Trophoblast cell (in vitro differentiated cells and primary cell): ENCODE measurements around the gene RAI1.

ENCODE experiments used
- DNase-seq, 2 donors: peaks; one replicate each; pipeline ENCODE4 v3.0.0-alpha.2; 2016
- H2AFZ ChIP-seq: 2 replicates; pipeline ENCODE4 v1.6.1; 2013; ENCODE audit warnings: low read length, moderate library complexity, mild to moderate bottlenecking; ENCODE audit not compliant: insufficient read depth, poor library complexity
- H2AK5ac ChIP-seq: 2 replicates; pipeline ENCODE4 v1.6.1; 2013; ENCODE audit warnings: mild to moderate bottlenecking, low read length
- H2BK120ac ChIP-seq: 2 replicates; pipeline ENCODE4 v1.6.1; 2013; ENCODE audit warnings: low read length, mild to moderate bottlenecking, moderate library complexity; ENCODE audit not compliant: insufficient read depth, poor library complexity
- H2BK12ac ChIP-seq: 2 replicates; pipeline ENCODE4 v1.6.1; 2013; ENCODE audit warnings: mild to moderate bottlenecking, low read length, moderate library complexity
- H2BK5ac ChIP-seq: 2 replicates; pipeline ENCODE4 v1.6.1; 2013; ENCODE audit warnings: low read length, low read depth, moderate library complexity, mild to moderate bottlenecking; ENCODE audit not compliant: poor library complexity
- H3K14ac ChIP-seq: 2 replicates; pipeline ENCODE4 v1.6.1; 2013; ENCODE audit warnings: mild to moderate bottlenecking, low read length
- H3K18ac ChIP-seq: 2 replicates; pipeline ENCODE4 v1.6.1; 2013; ENCODE audit warnings: mild to moderate bottlenecking, low read length
- H3K23ac ChIP-seq: 2 replicates; pipeline ENCODE4 v1.6.1; 2013; ENCODE audit warnings: low read length
- H3K27ac ChIP-seq: 2 replicates; pipeline ENCODE4 v1.5.1; 2013; ENCODE audit warnings: low read depth, mild to moderate bottlenecking, inconsistent platforms, low read length, moderate library complexity
- H3K27me3 ChIP-seq: 2 replicates; pipeline ENCODE4 v1.6.1; 2013; ENCODE audit warnings: inconsistent platforms, mild to moderate bottlenecking, low read length, moderate library complexity; ENCODE audit not compliant: insufficient read depth
- H3K36me3 ChIP-seq, 2 experiments: 1 replicate in 1 of 2; 2 replicates in 1 of 2; pipeline ENCODE4 v1.6.1; 2013; ENCODE audit warnings: low read length in 2 of 2, mild to moderate bottlenecking in 2 of 2, moderate library complexity in 1 of 2; ENCODE audit not compliant: insufficient read depth in 2 of 2, control insufficient read depth in 1 of 2
- H3K4ac ChIP-seq: 2 replicates; pipeline ENCODE4 v1.6.1; 2013; ENCODE audit warnings: low read depth, mild to moderate bottlenecking, low read length, moderate library complexity
- H3K4me1 ChIP-seq, 2 experiments: 1 replicate in 1 of 2; 2 replicates in 1 of 2; pipeline ENCODE4 v1.6.1; 2013; ENCODE audit warnings: low read length in 2 of 2, mild to moderate bottlenecking in 2 of 2, moderate library complexity in 1 of 2; ENCODE audit not compliant: insufficient read depth in 2 of 2, control insufficient read depth in 1 of 2
- H3K4me2 ChIP-seq: 2 replicates; pipeline ENCODE4 v1.6.1; 2013; ENCODE audit warnings: inconsistent platforms, mild to moderate bottlenecking, low read length, moderate library complexity
- H3K4me3 ChIP-seq: 2 replicates; pipeline ENCODE4 v1.5.1; 2013; ENCODE audit warnings: mild to moderate bottlenecking, low read depth, low read length, inconsistent platforms
- H3K79me1 ChIP-seq: one replicate; pipeline ENCODE4 v1.6.1; 2013; ENCODE audit warnings: low read length
- H3K79me2 ChIP-seq: 2 replicates; pipeline ENCODE4 v1.6.1; 2013; ENCODE audit warnings: low read length, mild to moderate bottlenecking; ENCODE audit not compliant: control insufficient read depth, insufficient read depth, poor library complexity
- H3K9ac ChIP-seq: 2 replicates; pipeline ENCODE4 v1.6.1; 2013; ENCODE audit warnings: mild to moderate bottlenecking, low read length
- H3K9me3 ChIP-seq: 2 replicates; pipeline ENCODE4 v1.6.1; 2013; ENCODE audit warnings: low read depth, mild to moderate bottlenecking, control low read depth, inconsistent platforms, low read length; ENCODE audit not compliant: insufficient read depth
- H4K12ac ChIP-seq: 2 replicates; pipeline ENCODE4 v1.6.1; 2013; ENCODE audit warnings: low read depth, mild to moderate bottlenecking, low read length, moderate library complexity
- H4K8ac ChIP-seq: 2 replicates; pipeline ENCODE4 v1.6.1; 2013; ENCODE audit warnings: low read depth, mild to moderate bottlenecking, low read length, moderate library complexity
- H4K91ac ChIP-seq: one replicate; pipeline ENCODE4 v1.6.1; 2013; ENCODE audit warnings: low read depth, mild to moderate bottlenecking, low read length, moderate library complexity
- WGBS: extraction: QIAGEN DNeasy Blood & Tissue Kit; methylation state at CpG from one replicate; pipeline ENCODE4 v1.1.7; 2013; ENCODE audit warnings: missing lambda C conversion rate; ENCODE audit not compliant: insufficient read length, insufficient coverage; ENCODE audit errors: extremely low coverage; 5-methylcytosine and 5-hydroxymethylcytosine counted together

Gene RAI1

DNA sequence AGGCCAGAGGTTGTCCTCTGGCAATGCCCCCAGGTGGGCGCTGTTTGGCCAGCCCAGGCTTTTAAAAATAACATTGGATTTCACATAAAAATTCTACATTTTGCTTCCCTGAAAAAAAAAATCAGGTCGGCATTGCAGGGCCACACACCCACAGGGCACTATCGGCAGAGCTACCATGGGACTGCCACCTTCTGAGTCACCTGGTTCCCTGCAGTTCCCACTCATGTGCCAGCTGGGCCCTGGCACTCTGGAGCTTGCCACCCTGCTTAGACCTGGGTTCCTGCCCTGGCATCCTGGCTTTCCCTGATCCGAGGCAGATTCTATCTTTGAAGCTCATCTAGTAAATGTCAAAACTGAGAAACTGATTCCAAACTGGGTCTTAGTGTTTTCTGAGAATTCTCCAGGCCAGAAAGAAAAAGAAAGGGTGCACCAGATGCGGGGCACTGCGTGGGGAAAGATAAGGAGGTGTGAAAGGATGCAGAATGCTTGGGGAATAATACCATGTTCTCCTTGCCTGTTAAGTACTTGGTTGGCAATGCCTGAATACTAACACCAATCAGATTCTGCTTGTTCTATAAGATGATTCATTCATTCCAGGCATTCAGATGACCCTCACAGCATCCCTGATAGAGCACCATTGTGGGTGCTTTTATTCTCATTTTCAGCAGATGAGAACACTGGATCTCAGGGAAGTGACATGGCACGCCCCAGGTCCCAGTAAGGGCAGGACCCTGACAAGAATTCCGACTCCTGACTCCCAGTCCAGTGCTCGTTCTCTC is 51.8 kb downstream of the RAI1 start:
- Histone ChIP-seq H3K27me3 (no peaks in the 10 kb centered on the region), H3K79me2 (no peaks in the 10 kb centered on the region), H2BK12ac (no peak overlapping the region), H3K4me2 (no peak overlapping the region), H2AK5ac (no peak overlapping the region), H3K4me1 (peaks cover 4% of the 10 kb centered on the region in 2 experiments), H2AFZ (no peak overlapping the region), H3K23ac (no peak overlapping the region), H4K91ac (no peak overlapping the region), H3K14ac (no peak overlapping the region), H3K79me1 (no peaks in the 10 kb centered on the region), H4K8ac (no peak overlapping the region), H4K12ac (no peak overlapping the region), H3K18ac (no peak overlapping the region), H3K9me3 (no peaks in the 10 kb centered on the region), H3K36me3 (peaks cover 8 to 9% of the 10 kb centered on the region in 2 experiments), H2BK5ac (no peak overlapping the region), H2BK120ac (no peak overlapping the region), H3K4me3 (no peak overlapping the region), H3K9ac (no peak overlapping the region), H3K4ac (no peak overlapping the region), H3K27ac (no peak overlapping the region)
- DNase-seq: no peak
- no CpG with 5 or more reads among the region's 9 CpGs for WGBS

DNA sequence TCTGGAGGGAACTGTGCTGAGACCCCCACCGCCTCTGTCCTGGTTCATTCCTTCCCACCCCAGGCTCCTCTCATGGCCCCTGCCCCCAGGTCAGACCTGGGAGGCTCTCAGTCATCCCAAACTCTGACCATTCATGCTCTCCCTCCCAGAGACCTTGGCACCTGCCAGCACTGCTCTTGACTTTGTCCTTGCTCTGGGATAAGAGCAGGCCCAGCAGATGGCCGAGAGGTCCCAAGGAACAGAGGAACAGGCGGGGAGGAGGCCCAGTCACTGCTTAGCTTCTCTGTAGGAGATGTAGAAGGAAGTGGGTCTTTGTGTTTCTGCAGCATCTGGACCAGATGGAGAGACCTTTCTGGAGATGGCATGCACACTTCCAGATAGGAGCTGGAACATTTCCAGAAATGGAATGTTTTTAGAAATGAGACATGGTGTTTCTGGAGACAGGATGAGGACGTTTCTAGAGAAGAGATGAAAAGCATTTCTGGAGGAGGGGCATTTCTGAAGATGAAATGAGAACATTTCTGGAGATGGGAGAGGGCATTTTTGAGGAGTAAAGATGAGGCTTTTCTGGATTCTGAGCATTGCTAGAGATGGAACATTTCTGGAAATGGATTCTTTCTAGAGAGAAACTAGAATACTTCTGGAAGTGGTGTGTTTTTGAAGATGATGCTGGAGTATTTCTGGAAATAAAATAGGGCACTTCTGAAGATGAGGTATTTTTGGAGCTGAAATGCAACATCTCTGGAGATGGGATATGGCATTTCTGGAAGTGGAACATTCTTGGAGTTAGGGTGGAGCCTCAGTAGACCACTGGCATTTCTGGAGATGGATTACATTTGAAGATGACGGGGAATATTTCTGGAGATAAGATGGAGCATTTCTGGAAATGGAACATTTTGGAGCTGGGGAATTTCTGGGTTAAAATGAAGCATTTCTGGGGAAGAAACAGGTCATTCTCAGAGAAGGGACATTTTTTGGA is 55.2 kb downstream of the RAI1 start:
- Histone ChIP-seq H2BK120ac (no peak overlapping the region), H2BK12ac (no peak overlapping the region), H3K18ac (no peak overlapping the region), H3K27me3 (no peaks in the 10 kb centered on the region), H3K23ac (no peak overlapping the region), H3K14ac (no peak overlapping the region), H3K9me3 (no peaks in the 10 kb centered on the region), H4K12ac (no peak overlapping the region), H3K4me1 (peaks cover 21 to 29% of the 10 kb centered on the region in 2 experiments), H4K91ac (no peak overlapping the region), H3K27ac (no peak overlapping the region), H3K9ac (no peak overlapping the region), H3K4me2 (no peak overlapping the region), H4K8ac (no peak overlapping the region), H2AK5ac (no peak overlapping the region), H2BK5ac (no peak overlapping the region), H3K79me1 (no peaks in the 10 kb centered on the region), H3K4ac (no peak overlapping the region), H3K36me3 (peaks cover 7 to 9% of the 10 kb centered on the region in 2 experiments), H2AFZ (no peak overlapping the region), H3K4me3 (no peak overlapping the region), H3K79me2 (no peaks in the 10 kb centered on the region)
- no CpG with 5 or more reads among the region's 5 CpGs for WGBS
- DNase-seq: no peak

- no CpG with 5 or more reads among the region's 16 CpGs for WGBS
- H3K18ac ChIP-seq: peak overlapping the region; percentile 9
- H3K79me2 ChIP-seq: no peaks in the 10 kb centered on the region
- H3K9ac ChIP-seq: no peak overlapping the region
- H3K4me2 ChIP-seq: no peak overlapping the region
- no peak overlapping the region for H2BK5ac ChIP-seq
- no peak overlapping the region for H2AK5ac ChIP-seq
- no peak overlapping the region for H2AFZ ChIP-seq
- no peak overlapping the region for H4K12ac ChIP-seq
- H3K23ac ChIP-seq: no peak overlapping the region
- no peak overlapping the region for H3K14ac ChIP-seq
- H3K36me3 ChIP-seq: no peaks in the 10 kb centered on the region
- no peak overlapping the region for H4K91ac ChIP-seq
- H4K8ac ChIP-seq: no peak overlapping the region
- H2BK120ac ChIP-seq: no peak overlapping the region
- DNase-seq: no peak
- no peak overlapping the region for H3K4me3 ChIP-seq
- H3K27me3 ChIP-seq: no peaks in the 10 kb centered on the region
- no peak overlapping the region for H3K4ac ChIP-seq
- H3K4me1 ChIP-seq: peaks cover 21 to 29% of the 10 kb centered on the region in 2 experiments
- no peak overlapping the region for H3K27ac ChIP-seq
- no peaks in the 10 kb centered on the region for H3K9me3 ChIP-seq
- H2BK12ac ChIP-seq: no peak overlapping the region
- H3K79me1 ChIP-seq: no peaks in the 10 kb centered on the region
These were observed 57.0 kb downstream of the RAI1 start for GRCh38 chr17:17737961-17738894.

- Histone ChIP-seq H3K36me3 (no peaks in the 10 kb centered on the region), H2BK120ac (no peak overlapping the region), H3K4me1 (peaks cover 21 to 29% of the 10 kb centered on the region in 2 experiments), H4K91ac (no peak overlapping the region), H3K14ac (no peak overlapping the region), H3K9me3 (no peaks in the 10 kb centered on the region), H3K4ac (no peak overlapping the region), H4K8ac (no peak overlapping the region), H3K79me2 (no peaks in the 10 kb centered on the region), H2AFZ (no peak overlapping the region), H3K4me2 (no peak overlapping the region), H3K79me1 (no peaks in the 10 kb centered on the region), H3K23ac (no peak overlapping the region), H3K18ac (no peak overlapping the region), H2BK5ac (no peak overlapping the region), H3K9ac (no peak overlapping the region), H2BK12ac (no peak overlapping the region), H3K4me3 (no peak overlapping the region), H2AK5ac (no peak overlapping the region), H3K27me3 (no peaks in the 10 kb centered on the region), H3K27ac (no peak overlapping the region), H4K12ac (no peak overlapping the region)
- DNase-seq: no peak
- WGBS: no CpG with 5 or more reads among the region's 8 CpGs
These were observed 57.6 kb downstream of the RAI1 start for GRCh38 chr17:17738901-17739300.
